T-helper 2 cell treated with Interferon-gamma antibody and Interleukin-4, amounts not matched to agents 5 μg/mL and 100 μg/mL, for 36 hours (primary cell): ENCODE measurements around the gene VASP.

Source experiments
- DNase-seq: peaks from one replicate; pipeline ENCODE4 v3.0.0; 2021; ENCODE audit warnings: low spot score
- H3K27ac Mint-ChIP-seq: one replicate; pipeline ENCODE4 v1.8.0; 2021; ENCODE audit warnings: mild to moderate bottlenecking, mixed read lengths
- H3K27me3 Mint-ChIP-seq: one replicate; pipeline ENCODE4 v1.8.0; 2021; ENCODE audit warnings: low read depth, mixed read lengths
- H3K36me3 Mint-ChIP-seq: one replicate; pipeline ENCODE4 v1.8.0; 2021; ENCODE audit warnings: low read depth, mixed read lengths
- H3K4me1 Mint-ChIP-seq: one replicate; pipeline ENCODE4 v1.8.0; 2021; ENCODE audit warnings: low read depth, mixed read lengths
- H3K4me3 Mint-ChIP-seq: one replicate; pipeline ENCODE4 v1.8.0; 2022; ENCODE audit warnings: mild to moderate bottlenecking, moderate library complexity, mixed read lengths
- H3K9me3 Mint-ChIP-seq: one replicate; pipeline ENCODE4 v1.8.0; 2021; ENCODE audit warnings: mixed read lengths

VASP gene

DNA sequence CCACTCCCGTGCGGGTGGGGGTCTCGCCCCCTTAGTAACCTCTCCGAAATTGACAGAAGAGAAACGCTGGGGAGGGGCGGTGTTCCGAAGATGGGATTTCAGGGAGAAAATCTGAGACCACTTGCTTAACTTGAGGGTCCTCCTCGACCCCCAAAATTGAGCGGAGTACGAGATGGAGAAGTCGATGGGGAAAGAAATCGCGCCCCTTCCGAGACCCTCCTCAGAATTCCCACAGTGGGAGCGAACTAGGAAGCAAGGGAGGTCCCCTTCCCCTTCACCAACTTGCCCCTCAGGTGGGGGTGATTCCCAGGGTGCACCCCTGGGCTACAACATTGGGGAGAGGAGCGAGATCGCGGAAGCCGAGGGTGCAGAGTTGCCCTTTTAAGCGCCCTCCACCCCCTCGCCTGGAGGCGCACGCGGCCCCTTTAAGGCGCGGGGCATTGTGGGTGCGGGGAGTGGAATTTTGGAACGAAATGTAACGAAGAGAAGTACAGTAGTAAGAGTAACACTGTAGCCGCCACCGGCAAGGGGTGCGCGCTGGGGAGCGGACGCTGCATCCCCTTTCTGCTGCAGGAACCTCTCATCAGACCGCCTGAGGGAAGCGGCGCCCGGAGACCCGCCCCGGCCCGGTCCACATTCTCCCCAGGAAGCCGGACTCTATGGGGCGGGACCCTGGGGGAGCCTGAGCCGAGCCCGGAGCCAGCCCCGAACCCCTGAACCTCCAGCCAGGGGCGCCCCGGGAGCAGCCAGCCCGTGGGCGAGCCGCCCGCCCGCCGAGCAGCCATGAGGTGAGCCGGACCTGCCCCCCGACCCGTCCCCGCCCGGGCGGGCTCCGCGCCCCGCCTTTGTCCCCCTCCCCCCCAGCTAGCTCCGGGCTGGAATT, at the start of gene VASP:
VASP (plus strand) TSS at position 491 of the 883 bp plus-strand sequence; CDS start at position 784, 293 bp downstream.
- peaks cover 24% of the 10 kb centered on the region for H3K4me1 Mint-ChIP-seq

DNA sequence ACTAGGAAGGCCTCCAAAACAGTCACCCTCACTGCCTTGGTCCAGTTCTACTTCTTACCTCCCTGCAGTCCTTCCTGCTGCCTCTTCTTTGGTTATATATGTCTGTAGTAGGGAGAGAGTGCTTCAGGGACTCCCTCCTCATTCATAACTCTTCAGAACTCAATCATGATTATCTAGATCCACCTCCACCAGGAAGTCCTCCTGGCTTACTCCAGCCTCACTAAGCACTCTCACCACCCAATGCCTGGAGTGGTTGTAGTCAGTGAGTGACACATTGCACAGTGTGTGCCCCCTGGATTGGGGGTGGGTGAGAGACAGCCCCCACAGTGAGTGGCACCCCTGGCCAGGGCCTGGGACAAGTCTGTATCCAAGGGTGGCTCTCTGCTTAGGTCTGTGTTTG, 49.5 kb upstream of the VASP start:
- peaks cover 14% of the 10 kb centered on the region for H3K27me3 Mint-ChIP-seq
- H3K27ac Mint-ChIP-seq = no peak overlapping the region
- H3K4me3 Mint-ChIP-seq = no peak overlapping the region

More for the DNA sequence above, at the start of gene VASP:
- Mint-ChIP-seq H3K27me3 (no peaks in the 10 kb centered on the region), H3K4me3 (peak within 1 kb of the TSS; percentile 93), H3K9me3 (no peaks in the 10 kb centered on the region), H3K27ac (peak within 1 kb of the TSS; percentile 96), H3K36me3 (peaks cover 19% of the 10 kb centered on the region)
- DNase-seq = peak; percentile 94

DNA sequence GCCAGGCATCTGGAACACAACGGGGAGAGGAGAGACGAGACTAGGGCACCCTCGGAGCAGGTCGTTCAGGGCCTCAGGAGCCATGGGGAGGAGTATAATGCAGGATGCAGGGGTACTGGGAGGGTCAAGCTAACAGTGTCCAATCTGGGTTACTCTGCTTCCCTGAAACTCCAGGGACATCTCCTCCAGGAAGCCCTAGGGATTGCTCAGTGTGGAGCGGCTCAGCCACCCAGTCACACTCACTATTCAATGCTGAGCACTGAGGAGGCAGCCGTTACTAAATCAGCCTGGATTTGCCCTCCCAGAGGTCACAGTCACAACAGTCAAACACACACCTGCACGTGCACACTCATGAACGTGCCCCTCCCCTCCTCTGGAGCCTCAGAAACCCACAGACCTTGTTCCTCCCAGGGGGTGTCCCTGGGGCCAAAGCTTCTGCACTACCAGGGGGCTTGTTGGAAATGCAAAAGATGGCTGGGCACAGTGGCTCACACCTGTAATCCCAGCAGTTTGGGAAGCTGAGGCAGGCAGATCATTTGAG, 46.4 kb upstream of the VASP start:
- Mint-ChIP-seq H3K4me1 (peaks cover 8% of the 10 kb centered on the region), H3K9me3 (no peaks in the 10 kb centered on the region), H3K27ac (no peak overlapping the region), H3K36me3 (no peaks in the 10 kb centered on the region), H3K27me3 (peaks cover 18% of the 10 kb centered on the region), H3K4me3 (no peak overlapping the region)
- DNase-seq = no peak

More for the DNA sequence above, 49.5 kb upstream of the VASP start:
- Mint-ChIP-seq H3K36me3 (no peaks in the 10 kb centered on the region), H3K4me1 (peaks cover 17% of the 10 kb centered on the region), H3K9me3 (no peaks in the 10 kb centered on the region)
- DNase-seq = no peak

- Mint-ChIP-seq H3K4me1 (peaks cover 2% of the 10 kb centered on the region), H3K9me3 (no peaks in the 10 kb centered on the region), H3K4me3 (no peak overlapping the region), H3K27me3 (peaks cover 23% of the 10 kb centered on the region), H3K27ac (no peak overlapping the region), H3K36me3 (no peaks in the 10 kb centered on the region)
- DNase-seq = no peak
Measured at GRCh38 chr19:45462174-45462573, 45.1 kb upstream of the VASP start.

GRCh38 chr19:45463241-45463640, 44.0 kb upstream of the VASP start:
- peaks cover 5% of the 10 kb centered on the region for H3K4me1 Mint-ChIP-seq
- H3K9me3 Mint-ChIP-seq = no peaks in the 10 kb centered on the region
- no peaks in the 10 kb centered on the region for H3K36me3 Mint-ChIP-seq
- peaks cover 21% of the 10 kb centered on the region for H3K27me3 Mint-ChIP-seq
- no peak overlapping the region for H3K4me3 Mint-ChIP-seq
- H3K27ac Mint-ChIP-seq = no peak overlapping the region
- no peak for DNase-seq

GRCh38 chr19:45464274-45464673, 43.0 kb upstream of the VASP start:
- H3K4me1 Mint-ChIP-seq = peaks cover 9% of the 10 kb centered on the region
- H3K27ac Mint-ChIP-seq = no peak overlapping the region
- H3K4me3 Mint-ChIP-seq = no peak overlapping the region
- H3K9me3 Mint-ChIP-seq = no peaks in the 10 kb centered on the region
- DNase-seq = no peak
- peaks cover 21% of the 10 kb centered on the region for H3K27me3 Mint-ChIP-seq
- no peaks in the 10 kb centered on the region for H3K36me3 Mint-ChIP-seq

DNA sequence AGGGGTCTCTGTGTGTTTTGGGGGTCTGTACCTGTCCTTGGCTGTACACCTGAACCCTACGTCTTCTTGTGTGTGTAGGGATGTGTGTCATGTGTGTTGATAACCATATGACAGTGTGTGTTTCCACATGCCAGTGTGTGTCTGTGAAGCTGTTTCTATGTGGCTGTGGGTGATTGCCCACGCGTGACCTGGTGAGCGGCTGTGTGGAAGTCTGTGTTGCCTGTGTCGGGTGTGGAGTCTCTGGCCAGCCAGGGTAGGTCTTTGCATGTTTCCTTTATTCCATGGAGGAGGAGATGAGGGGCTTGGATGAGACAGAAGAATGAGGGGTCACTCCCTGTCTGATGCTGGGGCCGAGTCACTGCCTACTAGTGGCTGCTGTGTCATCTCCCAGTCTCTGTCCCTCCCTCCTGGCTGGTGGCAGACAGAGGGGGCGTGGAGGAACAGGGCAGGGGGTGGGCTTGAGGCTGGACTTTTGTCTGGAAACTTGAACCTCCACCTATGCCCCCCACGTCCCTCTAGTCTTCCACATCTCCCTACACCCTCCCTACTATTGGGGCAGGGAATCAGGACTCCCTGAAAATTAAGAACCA, 42.3 kb upstream of the VASP start:
- no peak overlapping the region for H3K4me3 Mint-ChIP-seq

GRCh38 chr19:45467115-45467455, 40.2 kb upstream of the VASP start:
- Mint-ChIP-seq H3K4me1 (peaks cover 13% of the 10 kb centered on the region), H3K36me3 (no peaks in the 10 kb centered on the region), H3K4me3 (peak overlapping the region; percentile 85), H3K27me3 (peaks cover 29% of the 10 kb centered on the region), H3K9me3 (no peaks in the 10 kb centered on the region), H3K27ac (peak overlapping the region; percentile 62)
- DNase-seq = no peak

More for the DNA sequence above, 42.3 kb upstream of the VASP start:
- no peak for DNase-seq
- Mint-ChIP-seq H3K36me3 (no peaks in the 10 kb centered on the region), H3K27ac (no peak overlapping the region), H3K9me3 (no peaks in the 10 kb centered on the region), H3K27me3 (peaks cover 21% of the 10 kb centered on the region), H3K4me1 (peaks cover 12% of the 10 kb centered on the region)

DNA sequence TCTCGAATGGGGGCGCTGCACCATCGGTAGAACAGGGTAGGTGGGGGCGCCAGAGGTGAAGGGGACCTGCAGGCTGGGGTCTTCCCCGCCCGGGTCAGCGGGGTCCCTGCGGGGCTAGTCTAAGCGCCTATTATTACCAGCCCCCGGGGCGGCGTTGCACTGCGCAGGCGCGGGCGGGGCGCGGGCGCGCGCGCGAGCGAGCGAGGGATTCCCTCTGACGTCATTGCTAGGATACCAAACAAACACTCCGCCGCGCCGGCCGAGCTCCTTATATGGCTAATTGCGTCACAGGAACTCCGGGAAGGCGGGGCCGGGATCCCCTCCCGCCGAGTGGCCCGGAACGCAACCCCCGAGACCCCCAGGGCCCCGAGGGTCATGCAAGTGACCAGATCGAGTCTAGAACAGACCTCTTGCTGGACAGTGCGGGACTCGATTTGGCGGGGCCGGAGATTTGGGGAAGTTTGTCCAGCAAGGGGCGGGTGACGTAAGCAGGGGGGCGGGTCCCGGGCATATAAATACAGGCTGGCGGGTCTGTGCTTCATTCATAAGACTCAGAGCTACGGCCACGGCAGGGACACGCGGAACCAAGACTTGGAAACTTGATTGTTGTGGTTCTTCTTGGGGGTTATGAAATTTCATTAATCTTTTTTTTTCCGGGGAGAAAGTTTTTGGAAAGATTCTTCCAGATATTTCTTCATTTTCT, 39.7 kb upstream of the VASP start, which contains the start of gene FOSB:
FOSB (plus strand) TSS at position 541 of the 703 bp plus-strand sequence. CDS start 591 bp downstream, outside the sequence.
- H3K4me3 Mint-ChIP-seq = peak within 1 kb of the TSS; percentile 85
- H3K36me3 Mint-ChIP-seq = no peaks in the 10 kb centered on the region
- DNase-seq = peak; percentile 92
- H3K4me1 Mint-ChIP-seq = peaks cover 13% of the 10 kb centered on the region
- H3K9me3 Mint-ChIP-seq = no peaks in the 10 kb centered on the region
- H3K27me3 Mint-ChIP-seq = peaks cover 33% of the 10 kb centered on the region
- H3K27ac Mint-ChIP-seq = peak within 1 kb of the TSS; percentile 92

DNA sequence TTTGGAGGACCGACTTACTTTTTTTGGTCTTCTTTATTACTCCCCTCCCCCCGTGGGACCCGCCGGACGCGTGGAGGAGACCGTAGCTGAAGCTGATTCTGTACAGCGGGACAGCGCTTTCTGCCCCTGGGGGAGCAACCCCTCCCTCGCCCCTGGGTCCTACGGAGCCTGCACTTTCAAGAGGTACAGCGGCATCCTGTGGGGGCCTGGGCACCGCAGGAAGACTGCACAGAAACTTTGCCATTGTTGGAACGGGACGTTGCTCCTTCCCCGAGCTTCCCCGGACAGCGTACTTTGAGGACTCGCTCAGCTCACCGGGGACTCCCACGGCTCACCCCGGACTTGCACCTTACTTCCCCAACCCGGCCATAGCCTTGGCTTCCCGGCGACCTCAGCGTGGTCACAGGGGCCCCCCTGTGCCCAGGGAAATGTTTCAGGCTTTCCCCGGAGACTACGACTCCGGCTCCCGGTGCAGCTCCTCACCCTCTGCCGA, 39.1 kb upstream of the VASP start:
- peak overlapping the region; percentile 92 for H3K27ac Mint-ChIP-seq
- H3K36me3 Mint-ChIP-seq = no peaks in the 10 kb centered on the region
- H3K4me1 Mint-ChIP-seq = peaks cover 16% of the 10 kb centered on the region
- peaks cover 38% of the 10 kb centered on the region for H3K27me3 Mint-ChIP-seq
- H3K9me3 Mint-ChIP-seq = no peaks in the 10 kb centered on the region
- H3K4me3 Mint-ChIP-seq = peak overlapping the region; percentile 85
- no peak for DNase-seq

- Mint-ChIP-seq H3K9me3 (no peaks in the 10 kb centered on the region), H3K36me3 (no peaks in the 10 kb centered on the region), H3K4me3 (peak overlapping the region; percentile 85), H3K27me3 (peaks cover 42% of the 10 kb centered on the region), H3K4me1 (peaks cover 16% of the 10 kb centered on the region), H3K27ac (peak overlapping the region; percentile 92)
- DNase-seq = no peak
Measured at GRCh38 chr19:45468803-45469131, 38.5 kb upstream of the VASP start.

GRCh38 chr19:45469132-45469944, 37.9 kb upstream of the VASP start:
- peaks cover 16% of the 10 kb centered on the region for H3K4me1 Mint-ChIP-seq
- H3K27ac Mint-ChIP-seq = peak overlapping the region; percentile 92
- peaks cover 48% of the 10 kb centered on the region for H3K27me3 Mint-ChIP-seq
- DNase-seq = peak; percentile 93
- H3K9me3 Mint-ChIP-seq = no peaks in the 10 kb centered on the region
- no peaks in the 10 kb centered on the region for H3K36me3 Mint-ChIP-seq
- H3K4me3 Mint-ChIP-seq = peak overlapping the region; percentile 85
